Ishikawa (cell line): ENCODE measurements around the gene RIPOR3.

Experiments used
- CEBPB ChIP-seq: IDR thresholded peaks from 2 replicates; pipeline ENCODE4 v1.6.1; 2012
- EGR1 ChIP-seq: IDR thresholded peaks from 2 replicates; pipeline ENCODE4 v1.6.1; 2012
- EP300 ChIP-seq: IDR thresholded peaks from 2 replicates; pipeline ENCODE4 v1.6.1; 2012; ENCODE audit warnings: borderline replicate concordance
- NFIC ChIP-seq: IDR thresholded peaks from 2 replicates; pipeline ENCODE4 v1.6.1; 2012
- RAD21 ChIP-seq: IDR thresholded peaks from 2 replicates; pipeline ENCODE4 v1.6.1; 2012; ENCODE audit warnings: low read depth
- TAF1 ChIP-seq: IDR thresholded peaks from 2 replicates; pipeline ENCODE4 v1.6.1; 2012; ENCODE audit warnings: low read depth, mild to moderate bottlenecking
- TCF12 ChIP-seq: IDR thresholded peaks from 2 replicates; pipeline ENCODE4 v1.6.1; 2012; ENCODE audit warnings: low read depth
- YY1 ChIP-seq: IDR thresholded peaks from 2 replicates; pipeline ENCODE4 v1.6.1; 2012; ENCODE audit warnings: low read depth
- ZBTB7A ChIP-seq: IDR thresholded peaks from 2 replicates; pipeline ENCODE4 v1.6.1; 2012; ENCODE audit warnings: low read depth
- TF ChIP-seq, protein P1 (sequence below): IDR thresholded peaks from 2 replicates; pipeline ENCODE4 v1.6.1; 2012
- TF ChIP-seq, protein P2 (sequence below): IDR thresholded peaks from 2 replicates; pipeline ENCODE4 v1.6.1; 2012; ENCODE audit warnings: low read depth, mild to moderate bottlenecking
- TF ChIP-seq, protein P3 (sequence below): IDR thresholded peaks from 2 replicates; pipeline ENCODE4 v1.6.1; 2012

DNA sequence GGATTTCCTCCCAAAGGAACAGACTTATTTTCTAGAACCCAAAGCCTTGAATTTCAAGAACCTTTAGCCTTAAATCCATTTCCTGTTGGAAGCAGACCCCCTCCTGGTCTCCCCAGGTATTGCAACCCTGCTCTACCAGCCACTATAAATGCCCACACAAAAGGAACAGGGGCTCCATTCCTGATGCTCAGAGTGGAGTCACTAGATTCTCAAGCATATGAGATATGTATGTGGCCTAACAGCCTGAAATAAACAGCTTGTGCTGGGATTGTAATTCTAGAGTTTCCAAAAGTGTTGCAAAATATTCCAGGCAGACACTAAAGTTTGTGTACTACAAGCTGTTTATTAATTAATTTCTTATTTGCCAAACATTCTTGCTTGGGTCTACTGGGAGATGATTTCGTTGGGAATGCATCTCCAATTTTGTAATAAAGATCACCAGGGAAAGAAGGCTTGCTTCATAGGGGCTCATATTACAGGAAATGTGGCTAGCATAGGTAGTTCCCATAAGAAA, 44.8 kb downstream of the RIPOR3 start:
- TF ChIP-seq CEBPB (no peak), EP300 (no peak), TCF12 (no peak), YY1 (no peak), NFIC (no peak), EGR1 (no peak), RAD21 (no peak), TAF1 (no peak), ZBTB7A (no peak)
- TF ChIP-seq, protein P1, sequence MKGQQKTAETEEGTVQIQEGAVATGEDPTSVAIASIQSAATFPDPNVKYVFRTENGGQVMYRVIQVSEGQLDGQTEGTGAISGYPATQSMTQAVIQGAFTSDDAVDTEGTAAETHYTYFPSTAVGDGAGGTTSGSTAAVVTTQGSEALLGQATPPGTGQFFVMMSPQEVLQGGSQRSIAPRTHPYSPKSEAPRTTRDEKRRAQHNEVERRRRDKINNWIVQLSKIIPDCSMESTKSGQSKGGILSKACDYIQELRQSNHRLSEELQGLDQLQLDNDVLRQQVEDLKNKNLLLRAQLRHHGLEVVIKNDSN = no peak
- TF ChIP-seq, protein P2, sequence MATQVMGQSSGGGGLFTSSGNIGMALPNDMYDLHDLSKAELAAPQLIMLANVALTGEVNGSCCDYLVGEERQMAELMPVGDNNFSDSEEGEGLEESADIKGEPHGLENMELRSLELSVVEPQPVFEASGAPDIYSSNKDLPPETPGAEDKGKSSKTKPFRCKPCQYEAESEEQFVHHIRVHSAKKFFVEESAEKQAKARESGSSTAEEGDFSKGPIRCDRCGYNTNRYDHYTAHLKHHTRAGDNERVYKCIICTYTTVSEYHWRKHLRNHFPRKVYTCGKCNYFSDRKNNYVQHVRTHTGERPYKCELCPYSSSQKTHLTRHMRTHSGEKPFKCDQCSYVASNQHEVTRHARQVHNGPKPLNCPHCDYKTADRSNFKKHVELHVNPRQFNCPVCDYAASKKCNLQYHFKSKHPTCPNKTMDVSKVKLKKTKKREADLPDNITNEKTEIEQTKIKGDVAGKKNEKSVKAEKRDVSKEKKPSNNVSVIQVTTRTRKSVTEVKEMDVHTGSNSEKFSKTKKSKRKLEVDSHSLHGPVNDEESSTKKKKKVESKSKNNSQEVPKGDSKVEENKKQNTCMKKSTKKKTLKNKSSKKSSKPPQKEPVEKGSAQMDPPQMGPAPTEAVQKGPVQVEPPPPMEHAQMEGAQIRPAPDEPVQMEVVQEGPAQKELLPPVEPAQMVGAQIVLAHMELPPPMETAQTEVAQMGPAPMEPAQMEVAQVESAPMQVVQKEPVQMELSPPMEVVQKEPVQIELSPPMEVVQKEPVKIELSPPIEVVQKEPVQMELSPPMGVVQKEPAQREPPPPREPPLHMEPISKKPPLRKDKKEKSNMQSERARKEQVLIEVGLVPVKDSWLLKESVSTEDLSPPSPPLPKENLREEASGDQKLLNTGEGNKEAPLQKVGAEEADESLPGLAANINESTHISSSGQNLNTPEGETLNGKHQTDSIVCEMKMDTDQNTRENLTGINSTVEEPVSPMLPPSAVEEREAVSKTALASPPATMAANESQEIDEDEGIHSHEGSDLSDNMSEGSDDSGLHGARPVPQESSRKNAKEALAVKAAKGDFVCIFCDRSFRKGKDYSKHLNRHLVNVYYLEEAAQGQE = no peak
- TF ChIP-seq, protein P3, sequence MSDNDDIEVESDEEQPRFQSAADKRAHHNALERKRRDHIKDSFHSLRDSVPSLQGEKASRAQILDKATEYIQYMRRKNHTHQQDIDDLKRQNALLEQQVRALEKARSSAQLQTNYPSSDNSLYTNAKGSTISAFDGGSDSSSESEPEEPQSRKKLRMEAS = no peak
